HUES6 (cell line): ENCODE data around the gene AFF2.

Experiments used
- H3K27ac ChIP-seq: 2 replicates; pipeline ENCODE4 v1.7.0; 2013; ENCODE audit warnings: low read depth, mild to moderate bottlenecking, low read length, inconsistent platforms
- H3K27me3 ChIP-seq: 2 replicates; pipeline ENCODE4 v1.6.1; 2013; ENCODE audit warnings: low read length; ENCODE audit not compliant: control insufficient read depth, insufficient read depth
- H3K36me3 ChIP-seq: 2 replicates; pipeline ENCODE4 v1.6.1; 2013; ENCODE audit warnings: low read length; ENCODE audit not compliant: control insufficient read depth, insufficient read depth
- H3K4me1 ChIP-seq: 2 replicates; pipeline ENCODE4 v1.6.1; 2013; ENCODE audit warnings: low read length; ENCODE audit not compliant: control insufficient read depth, insufficient read depth
- H3K4me3 ChIP-seq: 2 replicates; pipeline ENCODE4 v1.5.1; 2013; ENCODE audit warnings: low read depth, low read length
- H3K9ac ChIP-seq: one replicate; pipeline ENCODE4 v1.6.1; 2013; ENCODE audit warnings: mild to moderate bottlenecking, low read length
- H3K9me3 ChIP-seq: 2 replicates; pipeline ENCODE4 v1.6.1; 2013; ENCODE audit warnings: low read depth, low read length; ENCODE audit not compliant: control insufficient read depth, insufficient read depth

The AFF2 gene

GRCh38 chrX:148836741-148837140 lies 336.3 kb downstream of the AFF2 start:
- H3K9ac ChIP-seq, result no peak overlapping the region
- no peaks in the 10 kb centered on the region for H3K4me1 ChIP-seq
- H3K27me3 ChIP-seq, result peaks cover 4% of the 10 kb centered on the region; the same call in 1 of the 2 replicates
- no peaks in the 10 kb centered on the region for H3K36me3 ChIP-seq
- H3K27ac ChIP-seq, result no peak overlapping the region
- H3K4me3 ChIP-seq, result no peak overlapping the region
- no peaks in the 10 kb centered on the region for H3K9me3 ChIP-seq

GRCh38 chrX:148850631-148851030 lies 350.2 kb downstream of the AFF2 start:
- no peaks in the 10 kb centered on the region for H3K4me1 ChIP-seq
- H3K36me3 ChIP-seq, result no peaks in the 10 kb centered on the region
- H3K4me3 ChIP-seq, result no peak overlapping the region
- H3K27me3 ChIP-seq, result no peaks in the 10 kb centered on the region; the same call in 1 of the 2 replicates
- no peaks in the 10 kb centered on the region for H3K9me3 ChIP-seq
- no peak overlapping the region for H3K9ac ChIP-seq
- no peak overlapping the region for H3K27ac ChIP-seq

GRCh38 chrX:148854306-148854705 lies 353.9 kb downstream of the AFF2 start:
- no peaks in the 10 kb centered on the region; the same call in 1 of the 2 replicates for H3K27me3 ChIP-seq
- no peaks in the 10 kb centered on the region for H3K36me3 ChIP-seq
- no peaks in the 10 kb centered on the region for H3K4me1 ChIP-seq
- no peak overlapping the region for H3K27ac ChIP-seq
- H3K9me3 ChIP-seq, result no peaks in the 10 kb centered on the region
- H3K9ac ChIP-seq, result no peak overlapping the region
- H3K4me3 ChIP-seq, result no peak overlapping the region

GRCh38 chrX:148856505-148856904 lies 356.1 kb downstream of the AFF2 start:
- peaks cover 6% of the 10 kb centered on the region; the same call in 1 of the 2 replicates for H3K4me1 ChIP-seq
- no peaks in the 10 kb centered on the region for H3K9me3 ChIP-seq
- no peak overlapping the region for H3K4me3 ChIP-seq
- H3K27ac ChIP-seq, result no peak overlapping the region
- no peak overlapping the region for H3K9ac ChIP-seq
- H3K36me3 ChIP-seq, result no peaks in the 10 kb centered on the region
- no peaks in the 10 kb centered on the region; the same call in 1 of the 2 replicates for H3K27me3 ChIP-seq

GRCh38 chrX:148865277-148866210 lies 365.1 kb downstream of the AFF2 start:
- Histone ChIP-seq H3K4me1 (peaks cover 22% of the 10 kb centered on the region; the same call in 1 of the 2 replicates), H3K9me3 (no peaks in the 10 kb centered on the region), H3K36me3 (no peaks in the 10 kb centered on the region), H3K27me3 (peaks cover 8% of the 10 kb centered on the region; the same call in 1 of the 2 replicates), H3K9ac (no peak overlapping the region), H3K27ac (no peak overlapping the region), H3K4me3 (no peak overlapping the region)

- Histone ChIP-seq H3K4me1 (peaks cover 11% of the 10 kb centered on the region; the same call in 1 of the 2 replicates), H3K9me3 (no peaks in the 10 kb centered on the region), H3K27ac (no peak overlapping the region), H3K36me3 (no peaks in the 10 kb centered on the region), H3K27me3 (peaks cover 3% of the 10 kb centered on the region; the same call in 1 of the 2 replicates), H3K4me3 (no peak overlapping the region), H3K9ac (no peak overlapping the region)
Measured at GRCh38 chrX:148867596-148867995, 367.2 kb downstream of the AFF2 start.

- H3K27ac ChIP-seq, result no peak overlapping the region
- 0 out of 2 replicates have a peak, but pooled peaks cover 5% of the 10 kb centered on the region for H3K4me1 ChIP-seq
- no peak overlapping the region for H3K9ac ChIP-seq
- peaks cover 3% of the 10 kb centered on the region; the same call in 1 of the 2 replicates for H3K27me3 ChIP-seq
- no peak overlapping the region for H3K4me3 ChIP-seq
- no peaks in the 10 kb centered on the region for H3K36me3 ChIP-seq
- H3K9me3 ChIP-seq, result no peaks in the 10 kb centered on the region
Measured at GRCh38 chrX:148871422-148872160, 371.2 kb downstream of the AFF2 start.

- Histone ChIP-seq H3K9ac (no peak overlapping the region), H3K36me3 (no peaks in the 10 kb centered on the region), H3K9me3 (no peaks in the 10 kb centered on the region), H3K4me1 (0 out of 2 replicates have a peak, but pooled peaks cover 5% of the 10 kb centered on the region), H3K27me3 (peaks cover 3% of the 10 kb centered on the region; the same call in 1 of the 2 replicates), H3K27ac (no peak overlapping the region), H3K4me3 (no peak overlapping the region)
Measured at GRCh38 chrX:148872161-148872535, 371.7 kb downstream of the AFF2 start.

- peaks cover 5% of the 10 kb centered on the region; the same call in 1 of the 2 replicates for H3K4me1 ChIP-seq
- no peaks in the 10 kb centered on the region for H3K36me3 ChIP-seq
- no peaks in the 10 kb centered on the region for H3K9me3 ChIP-seq
- H3K27me3 ChIP-seq, result peaks cover 3% of the 10 kb centered on the region; the same call in 1 of the 2 replicates
- H3K27ac ChIP-seq, result no peak overlapping the region
- H3K9ac ChIP-seq, result no peak overlapping the region
- H3K4me3 ChIP-seq, result no peak overlapping the region
Measured at GRCh38 chrX:148872881-148873280, 372.5 kb downstream of the AFF2 start.

GRCh38 chrX:148874636-148875246 lies 374.3 kb downstream of the AFF2 start:
- Histone ChIP-seq H3K27ac (no peak overlapping the region), H3K36me3 (no peaks in the 10 kb centered on the region)

More at GRCh38 chrX:148874636-148875246, 374.3 kb downstream of the AFF2 start:
- no peak overlapping the region for H3K4me3 ChIP-seq
- H3K9me3 ChIP-seq, result no peaks in the 10 kb centered on the region
- H3K27me3 ChIP-seq, result peaks cover 3% of the 10 kb centered on the region; the same call in 1 of the 2 replicates
- no peak overlapping the region for H3K9ac ChIP-seq
- peaks cover 5% of the 10 kb centered on the region; the same call in 1 of the 2 replicates for H3K4me1 ChIP-seq
